ENCODE results near the gene MT3. TPM values are rescaled to one million over a fixed set of nuclear protein-coding genes. Genes with fewer than 3 reads are reported as not detected.
A peak's percentile ranks its signal among the peaks of the same experiment; 100 is the strongest.

The MT3 gene
- not detected for total RNA-seq

DNA sequence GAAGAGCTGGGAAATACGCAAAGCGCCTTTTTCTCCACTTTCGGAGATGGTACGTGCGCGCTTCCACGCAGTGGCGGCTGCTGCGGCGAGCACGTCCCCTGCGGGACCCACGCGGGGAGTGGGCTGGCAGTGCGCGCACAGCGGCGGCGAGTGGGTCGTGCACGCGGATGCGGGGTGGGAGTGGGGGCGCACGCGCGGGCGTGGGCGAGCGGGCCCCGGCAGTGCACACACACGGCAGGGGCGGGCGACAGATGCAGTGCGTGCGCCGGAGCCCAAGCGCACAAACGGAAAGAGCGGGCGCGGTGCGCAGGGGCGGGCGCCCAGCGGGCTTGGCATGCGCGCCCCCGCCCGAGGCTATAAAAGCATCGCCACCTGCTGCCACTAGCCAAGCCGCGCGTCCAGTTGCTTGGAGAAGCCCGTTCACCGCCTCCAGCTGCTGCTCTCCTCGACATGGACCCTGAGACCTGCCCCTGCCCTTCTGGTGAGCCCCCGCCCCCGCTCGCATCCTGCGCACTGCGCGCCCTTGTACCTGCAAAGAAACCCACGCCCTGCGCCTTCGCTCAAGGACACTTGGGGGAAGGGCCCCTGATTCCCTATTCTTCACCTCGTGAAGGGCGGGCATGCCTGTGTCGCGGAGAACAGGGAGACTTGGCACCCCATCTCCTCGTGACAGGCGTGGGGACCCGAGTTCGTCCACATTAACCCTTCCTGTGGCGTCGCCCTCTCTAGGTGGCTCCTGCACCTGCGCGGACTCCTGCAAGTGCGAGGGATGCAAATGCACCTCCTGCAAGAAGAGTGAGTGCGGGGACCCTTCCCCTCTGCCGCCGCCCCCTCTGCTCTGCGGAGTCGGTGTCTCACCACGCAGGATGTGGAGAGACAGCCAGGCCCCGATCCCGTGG lies at the start of gene MT3:
MT3 (plus strand) TSS at position 388 of the 899 bp plus-strand sequence; CDS start at position 451, 63 bp downstream.
- no peak within 1 kb of the TSS for H3K27ac ChIP-seq
- no peaks in the 10 kb centered on the region for H3K36me3 ChIP-seq
- peaks cover 31% of the 10 kb centered on the region for H3K27me3 ChIP-seq
- DNase-seq (ENCODE audit: low spot score in 2 of 2): no peak
- TF ChIP-seq POLR2AphosphoS5 (IDR thresholded peaks at IDR 0.05): no peak
- no peak for TF ChIP-seq POLR2A (IDR thresholded peaks at IDR 0.05)
- no peak for TF ChIP-seq EP300 (IDR thresholded peaks at IDR 0.05)
- H3K9me3 ChIP-seq: no peaks in the 10 kb centered on the region
- WGBS: 0% methylated on average over 13 of the region's 87 CpGs
- H3K4me1 ChIP-seq: peaks cover 12% of the 10 kb centered on the region
- peak within 1 kb of the TSS; percentile 50 for H3K4me3 ChIP-seq

DNA sequence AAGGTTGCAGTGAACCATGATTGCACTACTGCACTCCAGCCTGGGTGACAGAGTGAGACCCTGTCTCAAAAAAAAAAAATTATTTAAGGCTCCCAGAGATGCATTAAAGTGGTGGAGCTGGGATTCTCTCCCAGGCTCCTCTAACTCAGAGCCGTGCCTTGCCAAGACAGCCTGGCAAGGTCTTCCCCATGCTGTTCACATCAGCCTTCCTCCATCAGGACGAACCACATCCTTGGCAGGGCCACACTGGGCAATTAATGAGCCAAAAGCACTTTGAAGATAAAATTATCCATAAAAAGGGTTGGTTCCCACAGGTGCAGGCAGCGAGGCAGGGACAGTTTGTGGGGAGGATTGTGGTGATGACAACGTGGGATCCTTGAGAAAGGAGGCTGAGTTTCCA lies 49.7 kb upstream of the MT3 start:
- Histone ChIP-seq H3K27me3 (no peaks in the 10 kb centered on the region), H3K9me3 (no peaks in the 10 kb centered on the region), H3K4me3 (no peak overlapping the region), H3K36me3 (no peaks in the 10 kb centered on the region), H3K27ac (no peak overlapping the region), H3K4me1 (peaks cover 8% of the 10 kb centered on the region)
- 26% methylated on average over 4 of the region's 4 CpGs for WGBS
- no peak for TF ChIP-seq POLR2A (IDR thresholded peaks at IDR 0.05)
- TF ChIP-seq EP300 (IDR thresholded peaks at IDR 0.05): no peak
- TF ChIP-seq POLR2AphosphoS5 (IDR thresholded peaks at IDR 0.05): no peak
- TF ChIP-seq, protein P1, sequence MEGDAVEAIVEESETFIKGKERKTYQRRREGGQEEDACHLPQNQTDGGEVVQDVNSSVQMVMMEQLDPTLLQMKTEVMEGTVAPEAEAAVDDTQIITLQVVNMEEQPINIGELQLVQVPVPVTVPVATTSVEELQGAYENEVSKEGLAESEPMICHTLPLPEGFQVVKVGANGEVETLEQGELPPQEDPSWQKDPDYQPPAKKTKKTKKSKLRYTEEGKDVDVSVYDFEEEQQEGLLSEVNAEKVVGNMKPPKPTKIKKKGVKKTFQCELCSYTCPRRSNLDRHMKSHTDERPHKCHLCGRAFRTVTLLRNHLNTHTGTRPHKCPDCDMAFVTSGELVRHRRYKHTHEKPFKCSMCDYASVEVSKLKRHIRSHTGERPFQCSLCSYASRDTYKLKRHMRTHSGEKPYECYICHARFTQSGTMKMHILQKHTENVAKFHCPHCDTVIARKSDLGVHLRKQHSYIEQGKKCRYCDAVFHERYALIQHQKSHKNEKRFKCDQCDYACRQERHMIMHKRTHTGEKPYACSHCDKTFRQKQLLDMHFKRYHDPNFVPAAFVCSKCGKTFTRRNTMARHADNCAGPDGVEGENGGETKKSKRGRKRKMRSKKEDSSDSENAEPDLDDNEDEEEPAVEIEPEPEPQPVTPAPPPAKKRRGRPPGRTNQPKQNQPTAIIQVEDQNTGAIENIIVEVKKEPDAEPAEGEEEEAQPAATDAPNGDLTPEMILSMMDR (IDR thresholded peaks at IDR 0.05): no peak
- no peak for DNase-seq (ENCODE audit: low spot score in 2 of 2)

DNA sequence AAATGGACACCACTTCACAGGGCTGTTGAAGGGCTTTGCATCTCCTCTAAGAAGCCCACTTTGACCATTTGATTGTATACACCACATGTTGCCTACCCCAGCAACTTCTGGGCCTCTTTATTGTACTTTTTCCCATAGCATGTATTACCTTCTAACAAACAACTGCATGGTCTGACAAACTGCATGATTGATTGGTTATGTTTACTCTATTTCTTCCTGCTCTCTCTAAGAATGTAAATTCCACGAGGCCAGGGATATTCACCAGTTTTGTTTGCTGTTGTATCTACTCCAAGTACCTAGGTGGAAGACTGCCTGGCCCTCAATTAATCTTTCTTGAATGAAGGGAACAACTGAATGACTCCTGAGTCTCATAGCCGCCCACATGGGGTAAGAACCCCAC lies 47.3 kb upstream of the MT3 start:
- no peak for DNase-seq (ENCODE audit: low spot score in 2 of 2)
- Histone ChIP-seq H3K4me1 (peaks cover 8% of the 10 kb centered on the region), H3K4me3 (no peak overlapping the region), H3K9me3 (no peaks in the 10 kb centered on the region), H3K27ac (no peak overlapping the region), H3K27me3 (no peaks in the 10 kb centered on the region), H3K36me3 (no peaks in the 10 kb centered on the region)
- WGBS: 56% methylated on average over 2 of the region's 2 CpGs
- TF ChIP-seq POLR2AphosphoS5 (IDR thresholded peaks at IDR 0.05): no peak
- TF ChIP-seq, protein P1 (IDR thresholded peaks at IDR 0.05): no peak
- no peak for TF ChIP-seq POLR2A (IDR thresholded peaks at IDR 0.05)
- TF ChIP-seq EP300 (IDR thresholded peaks at IDR 0.05): no peak

DNA sequence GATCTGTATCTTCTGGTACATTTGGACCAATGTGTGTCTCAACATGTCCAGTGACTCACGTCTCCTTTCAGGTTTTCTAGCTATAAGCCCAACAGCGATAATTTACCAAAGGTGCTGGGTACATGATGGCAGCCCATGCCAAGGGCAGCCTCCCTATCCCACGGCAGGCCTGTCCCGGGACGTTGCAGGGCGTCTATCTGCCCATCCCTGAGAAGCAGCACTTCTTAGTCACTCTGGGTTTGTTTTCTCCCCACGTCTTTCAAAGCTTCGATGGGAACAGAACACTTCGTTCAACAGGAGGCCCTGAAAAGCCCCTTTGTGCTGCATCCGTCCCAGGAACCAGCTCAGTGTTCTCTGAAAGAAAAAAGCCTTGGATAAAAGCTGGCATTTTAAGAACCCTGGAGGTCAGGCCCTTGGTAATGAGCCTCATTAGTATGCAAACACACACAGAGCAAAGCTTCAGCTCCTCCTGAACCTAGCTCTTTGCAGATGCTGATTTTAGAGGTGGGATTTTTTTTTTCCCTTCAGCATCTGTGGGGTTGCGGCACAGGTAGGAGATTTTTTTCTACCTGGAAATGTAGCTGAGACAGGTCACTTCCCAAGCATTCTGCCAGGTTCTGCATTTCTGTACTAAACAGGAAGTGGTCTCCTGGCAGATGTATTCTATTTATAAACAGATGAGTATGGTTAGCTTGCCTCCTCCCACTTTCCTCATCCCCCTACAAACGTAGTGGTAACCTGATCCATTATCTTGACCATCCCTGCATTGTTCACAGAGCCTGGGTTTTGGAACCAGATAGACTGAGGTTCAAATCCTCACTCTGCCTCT lies 42.0 kb upstream of the MT3 start:
- H3K27me3 ChIP-seq: no peaks in the 10 kb centered on the region
- peak overlapping the region; percentile 83 for H3K27ac ChIP-seq
- H3K9me3 ChIP-seq: no peaks in the 10 kb centered on the region
- no peak for DNase-seq (ENCODE audit: low spot score in 2 of 2)
- TF ChIP-seq EP300 (IDR thresholded peaks at IDR 0.05): no peak
- TF ChIP-seq, protein P1 (IDR thresholded peaks at IDR 0.05): no peak
- TF ChIP-seq POLR2AphosphoS5 (IDR thresholded peaks at IDR 0.05): peak in 2 of 3 donors; percentile 6 to 32
- WGBS: 32% methylated on average over 12 of the region's 12 CpGs
- peaks cover 37% of the 10 kb centered on the region for H3K4me1 ChIP-seq
- H3K4me3 ChIP-seq: no peak overlapping the region
- no peaks in the 10 kb centered on the region for H3K36me3 ChIP-seq

DNA sequence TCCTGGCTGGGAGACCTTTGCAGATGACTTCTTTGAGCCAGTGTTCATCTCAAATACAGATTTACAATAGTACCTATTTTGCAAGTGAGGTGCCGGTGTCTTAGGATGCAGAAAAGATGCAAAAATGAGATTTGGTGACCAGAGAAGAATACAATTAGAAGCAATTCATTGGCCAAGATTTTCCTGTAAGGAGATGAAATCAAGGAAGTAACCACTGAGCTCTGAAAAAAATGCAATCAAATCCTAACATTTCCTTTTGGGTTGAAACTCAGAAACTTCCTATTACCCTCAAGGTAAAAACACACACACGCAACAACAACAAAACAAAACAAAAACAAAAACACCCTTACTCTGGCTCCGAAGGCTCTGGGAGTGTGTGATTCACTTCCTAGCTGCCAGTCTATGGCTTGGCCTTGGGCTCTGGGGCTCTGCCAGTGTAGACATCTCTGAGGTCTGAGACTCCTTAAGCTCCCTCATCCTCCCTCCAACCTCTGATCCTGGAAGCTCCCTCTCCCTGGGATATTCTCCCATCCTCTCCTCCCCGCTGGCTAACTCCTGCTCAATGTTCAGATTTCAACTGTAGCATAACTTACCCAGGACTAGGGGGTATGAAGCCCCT lies 41.3 kb upstream of the MT3 start:
- TF ChIP-seq EP300 (IDR thresholded peaks at IDR 0.05): no peak
- no peak for TF ChIP-seq POLR2A (IDR thresholded peaks at IDR 0.05)
- TF ChIP-seq, protein P1 (IDR thresholded peaks at IDR 0.05): no peak
- TF ChIP-seq POLR2AphosphoS5 (IDR thresholded peaks at IDR 0.05): no peak
- Histone ChIP-seq H3K36me3 (no peaks in the 10 kb centered on the region), H3K27me3 (no peaks in the 10 kb centered on the region), H3K9me3 (no peaks in the 10 kb centered on the region), H3K27ac (peak overlapping the region; percentile 83), H3K4me3 (no peak overlapping the region), H3K4me1 (peaks cover 38% of the 10 kb centered on the region)
- DNase-seq (ENCODE audit: low spot score in 2 of 2): no peak
- WGBS: 56% methylated on average over 4 of the region's 4 CpGs

All from suprapubic skin (tissue), 4 donors.